Activated CD8-positive, alpha-beta T cell treated with anti-CD3 and anti-CD28 coated beads for 36 hours (primary cell): ENCODE measurements around the gene NOVA2. TPM values are rescaled to one million over a fixed set of nuclear protein-coding genes. Genes with fewer than 3 reads are reported as not detected.

Source experiments
- ATAC-seq: fragments of 200-7000 bp; cut with Tn5 transposase; one replicate; pipeline ENCODE4 v1.10.0; 2021; ENCODE audit warnings: mild to moderate bottlenecking, moderate library complexity
- CTCF ChIA-PET: fragments of 350-600 bp; sonication (Branson Sonifier 250); formaldehyde crosslinking; loops from one replicate; lab custom pipeline; 2021; ENCODE audit warnings: antibody characterized with exemption; lab: Charles Lee
- POLR2A ChIA-PET: fragments of 350-600 bp; sonication (Branson Sonifier 250); formaldehyde crosslinking; loops from one replicate; lab custom pipeline; 2021; ENCODE audit warnings: antibody characterized with exemption; lab: Charles Lee
- DNase-seq: peaks from one replicate; pipeline ENCODE4 v3.0.0-alpha.2; 2020
- H3K27ac Mint-ChIP-seq: one replicate; pipeline ENCODE4 v1.8.0; 2021; ENCODE audit warnings: mild to moderate bottlenecking, mixed read lengths
- H3K27me3 Mint-ChIP-seq: one replicate; pipeline ENCODE4 v1.8.0; 2021; ENCODE audit warnings: mixed read lengths
- H3K36me3 Mint-ChIP-seq: one replicate; pipeline ENCODE4 v1.8.0; 2021; ENCODE audit warnings: low read depth, mixed read lengths
- H3K4me1 Mint-ChIP-seq: one replicate; pipeline ENCODE4 v1.8.0; 2021; ENCODE audit warnings: low read depth, mixed read lengths
- H3K4me3 Mint-ChIP-seq: one replicate; pipeline ENCODE4 v1.8.0; 2021; ENCODE audit warnings: mild to moderate bottlenecking, moderate library complexity, mixed read lengths
- H3K9me3 Mint-ChIP-seq: one replicate; pipeline ENCODE4 v1.8.0; 2021; ENCODE audit warnings: mixed read lengths
- CTCF ChIP-seq: fragments of 200-600 bp; IDR thresholded peaks from one replicate; pipeline ENCODE4 v1.8.0; 2022; ENCODE audit warnings: antibody characterized with exemption, mild to moderate bottlenecking
- intact Hi-C: fragments of 100-400 bp; cut with micrococcal nuclease; formaldehyde crosslinking; loops from one replicate; pipeline ENCODE4 v1.10.0; 2022
- total RNA-seq, 2 experiments: library from RNA; stranded (reverse); gene quantifications; one replicate each; pipeline ENCODE4 v1.2.3, GENCODE V29; 2021

NOVA2 gene
- total RNA-seq, 2 experiments from 2014 or later, result not detected

DNA sequence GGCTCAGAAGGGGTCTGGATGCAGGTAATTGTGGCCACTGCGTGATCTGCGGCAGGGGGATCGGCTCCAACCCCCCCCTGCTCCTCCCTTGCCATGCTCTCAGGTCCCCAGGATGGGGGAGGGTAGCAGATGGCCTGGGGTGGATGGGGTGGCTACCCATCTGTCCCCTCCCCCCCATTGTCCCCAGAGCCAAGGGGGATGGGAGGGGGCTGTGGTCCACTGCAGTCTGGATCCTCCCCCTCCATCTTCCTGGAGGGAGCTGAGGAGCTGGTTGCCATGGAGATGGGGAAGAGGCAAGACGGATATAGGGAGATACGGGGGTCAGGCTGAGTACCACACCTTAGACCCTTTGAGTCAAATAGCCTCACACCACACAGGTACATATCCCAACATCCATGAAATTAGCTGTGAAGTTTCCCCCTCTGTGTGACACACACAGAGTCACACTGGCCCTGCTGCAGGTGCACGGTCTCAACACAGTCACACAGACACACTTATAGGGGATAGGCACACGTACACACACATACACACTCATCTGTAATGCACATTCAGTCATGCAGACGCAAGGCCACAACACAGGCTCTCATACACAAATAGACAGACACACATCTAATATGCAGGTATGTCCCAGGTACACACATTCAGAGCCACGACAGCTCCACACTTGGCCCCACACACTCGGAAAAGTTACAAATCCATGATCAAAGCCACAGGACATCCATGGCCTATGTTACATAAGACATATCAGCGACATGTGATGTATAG, 1.8 kb upstream of the NOVA2 start:
- ChIA-PET CTCF (interaction anchor here (0.7 kb wide), 1 partner anchor 53 kb away, joined by 3 read pairs; no protein-coding TSS in a partner anchor), POLR2A (interaction anchor here (0.6 kb wide), 2 partner anchors 162 to 170 kb away, joined by 3 to 6 read pairs; no protein-coding TSS in a partner anchor)
- Mint-ChIP-seq H3K4me3 (no peak overlapping the region), H3K9me3 (no peaks in the 10 kb centered on the region), H3K4me1 (peaks cover 13% of the 10 kb centered on the region), H3K27me3 (peaks cover 37% of the 10 kb centered on the region), H3K27ac (no peak overlapping the region), H3K36me3 (no peaks in the 10 kb centered on the region)
- no peak for TF ChIP-seq CTCF
- no peak for DNase-seq
- ATAC-seq, result no peak
- intact Hi-C loops, result no loop called here

- Mint-ChIP-seq H3K9me3 (no peaks in the 10 kb centered on the region), H3K4me1 (peaks cover 13% of the 10 kb centered on the region), H3K4me3 (no peak overlapping the region), H3K36me3 (no peaks in the 10 kb centered on the region), H3K27me3 (peaks cover 46% of the 10 kb centered on the region), H3K27ac (no peak overlapping the region)
- POLR2A ChIA-PET, result no interaction called here
- no peak for ATAC-seq
- CTCF ChIA-PET, result no interaction called here
- intact Hi-C loops, result no loop called here
- TF ChIP-seq CTCF, result no peak
- DNase-seq, result no peak
These were observed 621 bp downstream of the NOVA2 start for GRCh38 chr19:45972947-45973540.

GRCh38 chr19:45972081-45972946, 1.4 kb downstream of the NOVA2 start:
- H3K27ac Mint-ChIP-seq, result no peak overlapping the region
- ChIA-PET POLR2A (no interaction called here), CTCF (no interaction called here)
- intact Hi-C loops, result no loop called here
- no peaks in the 10 kb centered on the region for H3K36me3 Mint-ChIP-seq
- peaks cover 13% of the 10 kb centered on the region for H3K4me1 Mint-ChIP-seq
- H3K4me3 Mint-ChIP-seq, result no peak overlapping the region
- H3K9me3 Mint-ChIP-seq, result no peaks in the 10 kb centered on the region
- peaks cover 49% of the 10 kb centered on the region for H3K27me3 Mint-ChIP-seq
- ATAC-seq (peak; percentile 69), DNase-seq (peak; percentile 61)
- TF ChIP-seq CTCF, result no peak

GRCh38 chr19:45971260-45971902, 2.3 kb downstream of the NOVA2 start:
- ChIA-PET POLR2A (interaction anchor here (1.2 kb wide), 1 partner anchor 63 kb away, joined by 3 read pairs; no protein-coding TSS in a partner anchor), CTCF (no interaction called here)
- TF ChIP-seq CTCF, result no peak
- H3K4me3 Mint-ChIP-seq, result no peak overlapping the region
- ATAC-seq (no peak), DNase-seq (no peak)
- peaks cover 49% of the 10 kb centered on the region for H3K27me3 Mint-ChIP-seq
- H3K27ac Mint-ChIP-seq, result no peak overlapping the region
- no peaks in the 10 kb centered on the region for H3K9me3 Mint-ChIP-seq
- intact Hi-C loops, result no loop called here
- peaks cover 13% of the 10 kb centered on the region for H3K4me1 Mint-ChIP-seq
- H3K36me3 Mint-ChIP-seq, result no peaks in the 10 kb centered on the region
